CD4-positive, CD25-positive, alpha-beta regulatory T cell (primary cell): Measurements from ENCODE around the gene PDZD2. TPM values are rescaled to one million over a fixed set of nuclear protein-coding genes. Genes with fewer than 3 reads are reported as not detected.
A peak's percentile ranks its signal among the peaks of the same experiment; 100 is the strongest.

ENCODE experiments used
- ATAC-seq, 2 donors: fragments of 150-1000 bp; cut with Tn5 transposase; one replicate each; pipeline ENCODE4 v1.10.0; 2021; ENCODE audit warnings: low read depth in 2 of 2, moderate number of reproducible peaks in 2 of 2, moderate library complexity in 1 of 2
- DNase-seq, 3 donors: peaks; one replicate each; pipeline versions ENCODE4 v3.0.0 to v3.0.0-alpha.2; 2012 to 2022; ENCODE audit warnings: mixed read lengths in 1 of 3
- H3K27ac ChIP-seq: one replicate; pipeline ENCODE4 v1.7.0; 2013; ENCODE audit warnings: mild to moderate bottlenecking, low read length; ENCODE audit not compliant: insufficient read depth, poor library complexity, severe bottlenecking
- H3K27me3 ChIP-seq: one replicate; pipeline ENCODE4 v1.7.0; 2013; ENCODE audit warnings: low read length; ENCODE audit not compliant: control insufficient read depth, insufficient read depth
- H3K36me3 ChIP-seq: one replicate; pipeline ENCODE4 v1.7.0; 2013; ENCODE audit warnings: mild to moderate bottlenecking, low read length, moderate library complexity; ENCODE audit not compliant: control insufficient read depth, insufficient read depth
- H3K4me1 ChIP-seq: 2 replicates; pipeline ENCODE4 v1.7.0; 2013; ENCODE audit warnings: mild to moderate bottlenecking, low read length; ENCODE audit not compliant: insufficient read depth, control insufficient read depth, poor library complexity, severe bottlenecking
- H3K4me3 ChIP-seq: one replicate; pipeline ENCODE4 v1.7.0; 2013; ENCODE audit warnings: low read depth, mild to moderate bottlenecking, low read length, moderate library complexity
- H3K9me3 ChIP-seq, 2 experiments: 1 replicate in 1 of 2; 2 replicates in 1 of 2; pipeline ENCODE4 v1.7.0; 2013; ENCODE audit warnings: low read length in 2 of 2, mild to moderate bottlenecking in 1 of 2, moderate library complexity in 1 of 2; ENCODE audit not compliant: control insufficient read depth in 2 of 2
- H3K27ac Mint-ChIP-seq, 3 donors: one replicate each; pipeline ENCODE4 v1.8.0; 2020 to 2022; ENCODE audit warnings: mild to moderate bottlenecking in 3 of 3, mixed read lengths in 3 of 3, moderate library complexity in 2 of 3
- H3K27me3 Mint-ChIP-seq: one replicate; pipeline ENCODE4 v1.8.0; 2022; ENCODE audit warnings: mild to moderate bottlenecking, mixed read lengths
- H3K36me3 Mint-ChIP-seq: one replicate; pipeline ENCODE4 v1.8.0; 2020; ENCODE audit warnings: mixed read lengths
- H3K4me1 Mint-ChIP-seq, 4 donors: one replicate each; pipeline ENCODE4 v1.8.0; 2020 to 2022; ENCODE audit warnings: mixed read lengths in 4 of 4, mild to moderate bottlenecking in 1 of 4
- H3K4me3 Mint-ChIP-seq, 4 donors: one replicate each; pipeline ENCODE4 v1.8.0; 2020 to 2022; ENCODE audit warnings: mild to moderate bottlenecking in 4 of 4, mixed read lengths in 4 of 4, moderate library complexity in 3 of 4
- H3K9me3 Mint-ChIP-seq, 7 donors: one replicate each; pipeline ENCODE4 v1.8.0; 2020 to 2022; ENCODE audit warnings: mixed read lengths in 7 of 7, mild to moderate bottlenecking in 3 of 7, moderate library complexity in 2 of 7
- polyA plus RNA-seq, 4 donors: library from polyadenylated mRNA; unstranded; fragments of 300-500 nt; fragmentation: Illumina TruSeq; gene quantifications; one replicate each; pipeline ENCODE4 v1.2.3, GENCODE V29; 2021
- total RNA-seq: library from RNA; stranded (reverse); gene quantifications from one replicate; pipeline ENCODE4 v1.2.3, GENCODE V29; 2022

The PDZD2 gene
- total and polyA plus RNA-seq, 5 donors from 2014 or later: 0.06 to 1.3 (median 0.25) TPM

DNA sequence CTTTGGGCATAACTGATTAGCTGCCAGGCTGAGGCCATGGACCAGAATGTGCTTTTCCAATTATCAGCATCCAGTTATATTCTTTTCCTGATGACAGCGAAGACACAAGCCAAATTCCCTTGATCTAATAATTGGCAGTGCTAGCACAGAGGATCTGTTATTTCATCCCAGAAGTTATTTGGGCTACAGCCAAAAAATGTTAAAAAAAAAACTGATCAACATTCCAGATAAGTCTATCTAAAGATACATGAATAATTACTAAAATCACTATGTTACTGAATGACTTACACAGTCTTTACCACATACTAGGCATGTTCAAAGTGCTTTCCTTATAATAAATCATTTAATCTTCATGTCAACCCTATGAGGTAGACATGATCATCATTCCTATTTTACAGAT lies 13.5 kb upstream of the PDZD2 start:
- no peak overlapping the region for H3K27ac Mint-ChIP-seq
- Histone ChIP-seq H3K4me1 (no peaks in the 10 kb centered on the region), H3K27me3 (peaks cover 3% of the 10 kb centered on the region), H3K9me3 (no peaks in the 10 kb centered on the region), H3K36me3 (no peaks in the 10 kb centered on the region), H3K4me3 (no peak overlapping the region), H3K27ac (no peak overlapping the region)
- H3K36me3 Mint-ChIP-seq: no peaks in the 10 kb centered on the region
- H3K27me3 Mint-ChIP-seq: peaks cover 5% of the 10 kb centered on the region
- DNase-seq (no peak), ATAC-seq (no peak)
- H3K9me3 Mint-ChIP-seq: peaks cover 0 to 1% (median 0%) of the 10 kb centered on the region in 7 donors
- no peak overlapping the region for H3K4me3 Mint-ChIP-seq
- H3K4me1 Mint-ChIP-seq: no peaks in the 10 kb centered on the region

DNA sequence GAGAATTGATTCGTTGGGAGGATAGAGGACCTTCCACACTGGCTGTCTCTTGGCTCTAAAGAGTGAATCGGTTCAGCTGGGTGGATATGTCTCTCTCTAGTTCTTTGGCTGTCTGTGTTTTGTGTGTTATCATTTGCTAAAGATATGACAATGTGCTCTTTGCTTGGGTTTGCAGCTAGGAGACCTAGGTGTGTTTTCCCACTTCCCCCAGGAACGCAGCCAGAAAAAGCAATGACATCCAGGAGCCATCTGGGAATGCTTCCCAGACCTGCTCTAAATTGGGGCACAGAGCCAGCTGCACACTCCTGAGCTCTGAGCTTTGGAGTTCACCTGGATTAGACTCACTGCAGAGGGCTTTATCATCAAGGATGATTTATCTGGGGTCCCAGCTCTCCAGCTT lies 12.8 kb upstream of the PDZD2 start:
- Mint-ChIP-seq H3K9me3 (peaks cover 0 to 5% (median 0%) of the 10 kb centered on the region in 7 donors), H3K27ac (no peak overlapping the region), H3K27me3 (peaks cover 5% of the 10 kb centered on the region), H3K4me1 (no peaks in the 10 kb centered on the region), H3K4me3 (no peak overlapping the region), H3K36me3 (no peaks in the 10 kb centered on the region)
- H3K27me3 ChIP-seq: peaks cover 3% of the 10 kb centered on the region
- H3K36me3 ChIP-seq: no peaks in the 10 kb centered on the region
- H3K9me3 ChIP-seq: no peaks in the 10 kb centered on the region
- no peak for ATAC-seq
- no peak overlapping the region for H3K4me3 ChIP-seq
- H3K27ac ChIP-seq: no peak overlapping the region
- DNase-seq: no peak
- no peaks in the 10 kb centered on the region for H3K4me1 ChIP-seq

DNA sequence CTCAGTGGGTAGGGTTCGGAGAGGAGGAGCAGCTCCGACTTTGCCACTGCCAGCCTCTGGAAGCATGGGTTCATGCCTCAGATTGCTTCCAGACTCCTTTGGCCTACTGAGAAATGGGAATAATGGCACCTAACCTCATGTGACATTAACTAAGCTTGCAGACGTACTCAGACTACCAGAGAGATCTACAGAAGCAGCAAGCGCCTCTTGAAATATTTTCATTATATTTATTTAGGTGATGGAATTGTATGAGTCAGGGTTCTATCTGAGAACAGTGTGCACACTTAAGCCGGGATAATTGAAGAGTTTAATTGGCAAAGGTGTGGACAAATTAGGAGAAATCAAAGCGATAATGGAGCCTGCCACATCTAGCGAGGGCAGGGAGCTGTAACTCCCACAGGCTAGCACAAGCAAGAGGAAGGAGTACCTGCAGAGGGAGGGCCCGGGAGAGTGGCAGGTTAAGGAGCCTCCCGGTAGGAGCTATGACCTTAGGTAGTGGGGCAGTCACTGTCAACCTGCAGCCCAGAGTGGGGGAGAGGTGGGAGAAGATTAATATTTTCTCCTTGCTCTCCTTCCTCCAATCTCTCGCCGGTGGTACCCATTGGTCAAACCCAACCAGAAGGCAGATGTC lies 12.2 kb upstream of the PDZD2 start:
- DNase-seq: no peak
- H3K27ac ChIP-seq: no peak overlapping the region
- peaks cover 3% of the 10 kb centered on the region for H3K27me3 ChIP-seq
- no peak for ATAC-seq
- Mint-ChIP-seq H3K4me1 (no peaks in the 10 kb centered on the region), H3K9me3 (peaks cover 0 to 5% (median 0%) of the 10 kb centered on the region in 7 donors), H3K4me3 (no peak overlapping the region), H3K36me3 (no peaks in the 10 kb centered on the region), H3K27me3 (peaks cover 5% of the 10 kb centered on the region), H3K27ac (no peak overlapping the region)
- no peaks in the 10 kb centered on the region for H3K36me3 ChIP-seq
- H3K4me1 ChIP-seq: no peaks in the 10 kb centered on the region
- H3K4me3 ChIP-seq: no peak overlapping the region
- H3K9me3 ChIP-seq: no peaks in the 10 kb centered on the region

DNA sequence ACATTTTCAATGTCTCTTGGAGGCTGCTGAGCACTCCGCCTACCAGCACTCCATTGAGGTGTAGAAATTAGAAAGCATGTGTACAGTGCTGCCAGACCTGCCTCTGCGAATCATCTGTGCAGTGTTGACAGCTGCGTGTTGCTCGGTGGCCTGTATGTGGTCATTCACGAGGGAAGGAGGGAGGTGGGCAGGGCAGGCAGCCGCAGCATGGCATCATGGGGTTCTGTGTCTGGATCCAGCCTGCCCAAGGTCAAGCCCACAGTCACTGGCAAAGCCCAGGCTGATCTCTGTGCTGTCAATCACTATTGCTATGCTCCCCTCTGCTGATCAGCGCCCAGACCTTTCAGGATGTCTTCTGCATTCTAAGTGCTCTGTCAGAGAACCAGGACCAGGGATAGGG lies 8.0 kb upstream of the PDZD2 start:
- Mint-ChIP-seq H3K4me3 (no peak overlapping the region), H3K36me3 (no peaks in the 10 kb centered on the region), H3K27me3 (no peaks in the 10 kb centered on the region), H3K9me3 (peaks cover 0 to 5% (median 0%) of the 10 kb centered on the region in 7 donors), H3K27ac (no peak overlapping the region), H3K4me1 (no peaks in the 10 kb centered on the region)
- Histone ChIP-seq H3K4me3 (no peak overlapping the region), H3K27ac (no peak overlapping the region), H3K9me3 (no peaks in the 10 kb centered on the region), H3K27me3 (peaks cover 1% of the 10 kb centered on the region), H3K36me3 (no peaks in the 10 kb centered on the region), H3K4me1 (no peaks in the 10 kb centered on the region)
- ATAC-seq (no peak), DNase-seq (no peak)

DNA sequence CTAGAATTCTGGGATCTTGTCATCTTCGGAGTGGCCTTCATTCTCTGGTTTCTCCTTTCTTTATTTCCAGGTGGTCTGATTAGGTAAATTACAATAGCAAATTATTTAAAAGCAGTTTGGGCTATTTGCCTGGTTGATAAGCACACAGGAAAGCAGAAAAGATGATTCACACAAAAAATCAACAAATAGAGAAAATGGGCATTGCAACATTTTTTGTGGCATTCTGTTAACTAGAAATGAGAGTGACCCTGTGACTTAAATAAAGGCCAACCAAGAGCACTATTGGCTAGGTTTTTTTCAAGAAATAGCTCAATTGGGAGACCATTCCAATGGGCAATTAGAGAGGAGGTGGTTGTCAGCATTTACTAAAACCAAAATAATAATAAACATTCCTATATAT lies 6.5 kb upstream of the PDZD2 start:
- no peaks in the 10 kb centered on the region for H3K9me3 ChIP-seq
- H3K4me1 ChIP-seq: no peaks in the 10 kb centered on the region
- DNase-seq: no peak
- Mint-ChIP-seq H3K4me1 (no peaks in the 10 kb centered on the region), H3K9me3 (peaks cover 0 to 5% (median 0%) of the 10 kb centered on the region in 7 donors), H3K4me3 (no peak overlapping the region), H3K27me3 (peaks cover under 1% of the 10 kb centered on the region), H3K36me3 (no peaks in the 10 kb centered on the region), H3K27ac (no peak overlapping the region)
- H3K4me3 ChIP-seq: no peak overlapping the region
- H3K27ac ChIP-seq: no peak overlapping the region
- no peak for ATAC-seq
- no peaks in the 10 kb centered on the region for H3K36me3 ChIP-seq
- peaks cover under 1% of the 10 kb centered on the region for H3K27me3 ChIP-seq

DNA sequence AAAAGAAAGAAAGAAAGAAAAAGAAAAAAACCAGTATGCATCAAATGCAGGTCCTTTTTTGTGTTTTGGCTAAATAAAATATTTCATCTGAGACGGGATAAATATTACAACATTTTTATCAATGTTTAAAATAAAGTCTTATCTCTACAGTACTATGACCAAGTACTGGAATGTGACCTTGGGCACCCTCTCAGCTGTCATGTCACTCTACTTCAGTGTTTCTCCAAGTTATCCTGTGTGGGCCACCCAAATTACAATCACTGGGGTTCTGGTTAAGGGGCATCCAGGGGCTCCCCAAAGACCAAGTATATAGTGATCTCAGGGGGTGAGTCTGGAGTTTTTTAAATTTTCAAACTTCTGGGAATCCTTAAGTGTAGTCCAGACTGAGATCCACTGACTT lies 3.5 kb upstream of the PDZD2 start:
- H3K27ac ChIP-seq: no peak overlapping the region
- Mint-ChIP-seq H3K9me3 (peaks cover 0 to 4% (median 0%) of the 10 kb centered on the region in 7 donors), H3K27ac (no peak overlapping the region), H3K36me3 (no peaks in the 10 kb centered on the region), H3K4me3 (no peak overlapping the region), H3K4me1 (peaks cover 0 to 11% (median 0%) of the 10 kb centered on the region in 4 donors), H3K27me3 (peaks cover 13% of the 10 kb centered on the region)
- ATAC-seq (no peak), DNase-seq (no peak)
- no peaks in the 10 kb centered on the region for H3K36me3 ChIP-seq
- H3K9me3 ChIP-seq: no peaks in the 10 kb centered on the region
- H3K4me3 ChIP-seq: no peak overlapping the region
- H3K27me3 ChIP-seq: peaks cover 7% of the 10 kb centered on the region
- H3K4me1 ChIP-seq: peaks cover 5% of the 10 kb centered on the region

DNA sequence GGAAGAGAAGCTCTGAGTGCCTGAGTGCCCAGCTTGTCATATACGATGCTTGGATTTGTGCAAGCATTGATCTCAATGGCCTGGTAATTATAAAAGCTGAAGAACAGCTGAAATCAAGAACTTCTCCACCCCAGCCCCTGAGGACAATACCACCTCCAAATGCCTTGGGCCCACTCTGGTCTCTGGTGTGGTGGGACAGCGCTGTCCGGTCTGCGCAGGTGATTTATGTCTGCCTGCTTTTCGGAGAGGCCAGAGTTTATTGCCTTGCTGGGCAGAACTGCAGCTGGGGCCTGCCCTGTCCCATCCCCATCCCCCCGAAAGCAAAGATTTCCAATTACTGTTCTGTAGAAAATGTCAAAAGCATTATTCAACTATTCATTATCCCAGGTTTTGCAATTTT lies 1.1 kb upstream of the PDZD2 start:
- Mint-ChIP-seq H3K4me1 (peaks cover 0 to 11% (median 0%) of the 10 kb centered on the region in 4 donors), H3K9me3 (peaks cover 0 to 4% (median 0%) of the 10 kb centered on the region in 7 donors), H3K27ac (no peak overlapping the region), H3K36me3 (no peaks in the 10 kb centered on the region), H3K27me3 (peaks cover 13% of the 10 kb centered on the region), H3K4me3 (peak overlapping the region in 2 of 4 donors; percentile 17 to 42)
- DNase-seq (no peak), ATAC-seq (no peak)
- Histone ChIP-seq H3K4me3 (no peak overlapping the region), H3K36me3 (no peaks in the 10 kb centered on the region), H3K27ac (no peak overlapping the region), H3K4me1 (peaks cover 5% of the 10 kb centered on the region), H3K9me3 (no peaks in the 10 kb centered on the region), H3K27me3 (peaks cover 7% of the 10 kb centered on the region)

DNA sequence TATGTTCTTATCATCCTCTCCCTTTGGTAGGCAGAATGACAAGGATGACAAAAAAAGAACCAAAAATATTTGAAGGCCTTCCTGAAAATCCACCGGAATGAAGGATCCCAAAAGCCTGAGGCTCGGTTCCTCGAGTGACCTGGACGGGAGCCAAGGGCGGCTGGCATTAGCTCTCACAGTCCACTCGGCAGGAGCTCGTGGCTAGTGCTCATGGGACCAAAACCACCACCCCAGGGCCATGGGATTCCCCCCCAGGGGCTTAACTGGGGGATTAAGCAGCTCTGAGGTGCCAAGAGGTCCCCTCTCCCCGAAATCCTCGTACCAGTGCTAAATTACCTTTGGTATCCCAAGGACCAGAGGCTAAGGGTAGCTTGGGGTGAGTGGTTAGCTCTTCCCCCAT lies 586 bp upstream of the PDZD2 start:
- Mint-ChIP-seq H3K9me3 (peaks cover 0 to 4% (median 0%) of the 10 kb centered on the region in 7 donors), H3K4me1 (peaks cover 0 to 11% (median 0%) of the 10 kb centered on the region in 4 donors), H3K4me3 (peak overlapping the region; percentile 82 to 87 (median 87)), H3K27ac (no peak overlapping the region), H3K36me3 (no peaks in the 10 kb centered on the region), H3K27me3 (peaks cover 13% of the 10 kb centered on the region)
- no peak for DNase-seq
- H3K36me3 ChIP-seq: no peaks in the 10 kb centered on the region
- H3K9me3 ChIP-seq: no peaks in the 10 kb centered on the region
- peaks cover 5% of the 10 kb centered on the region for H3K4me1 ChIP-seq
- no peak overlapping the region for H3K4me3 ChIP-seq
- peaks cover 7% of the 10 kb centered on the region for H3K27me3 ChIP-seq
- ATAC-seq: no peak
- H3K27ac ChIP-seq: no peak overlapping the region
